Neural progenitor cell (in vitro differentiated cells): ENCODE results near the gene ADGRF5. TPM values are rescaled to one million over a fixed set of nuclear protein-coding genes. Genes with fewer than 3 reads are reported as not detected.

Experiments used
- DNase-seq: peaks from one replicate; pipeline ENCODE4 v3.0.0-alpha.2; 2016; ENCODE audit warnings: low spot score
- H2AFZ ChIP-seq: fragments of 200-600 bp; sonication (generic); replicated peaks from 2 replicates; pipeline ENCODE4 v1.6.1; 2016; ENCODE audit warnings: antibody characterized with exemption
- H3F3A ChIP-seq: fragments of 200-600 bp; sonication (generic); 2 replicates; pipeline ENCODE4 v1.6.1; 2016; ENCODE audit warnings: antibody characterized with exemption, low read depth
- H3K27ac ChIP-seq: fragments of 200-600 bp; sonication (generic); 2 replicates; pipeline ENCODE4 v1.5.1; 2016; ENCODE audit warnings: mild to moderate bottlenecking
- H3K27me3 ChIP-seq: fragments of 200-600 bp; sonication (generic); 2 replicates; pipeline ENCODE4 v1.6.1; 2016; ENCODE audit warnings: mild to moderate bottlenecking, moderate library complexity
- H3K36me3 ChIP-seq: fragments of 200-600 bp; sonication (generic); 2 replicates; pipeline ENCODE4 v1.5.1; 2016
- H3K4me1 ChIP-seq: fragments of 200-600 bp; sonication (generic); 2 replicates; pipeline ENCODE4 v1.6.1; 2016; ENCODE audit warnings: mixed run types
- H3K4me2 ChIP-seq: fragments of 200-600 bp; sonication (generic); 2 replicates; pipeline ENCODE4 v1.6.1; 2016
- H3K4me3 ChIP-seq: fragments of 200-600 bp; sonication (generic); 2 replicates; pipeline ENCODE4 v1.5.1; 2016
- H3K79me2 ChIP-seq: fragments of 200-600 bp; sonication (generic); 2 replicates; pipeline ENCODE4 v1.6.1; 2016; ENCODE audit warnings: low read depth
- H3K9ac ChIP-seq: fragments of 200-600 bp; sonication (generic); 2 replicates; pipeline ENCODE4 v1.6.1; 2016
- H3K9me3 ChIP-seq: fragments of 200-600 bp; sonication (generic); 2 replicates; pipeline ENCODE4 v1.5.1; 2016; ENCODE audit warnings: low read depth
- H4K20me1 ChIP-seq: fragments of 200-600 bp; sonication (generic); 2 replicates; pipeline ENCODE4 v1.6.1; 2016; ENCODE audit warnings: low read depth
- H3K27ac Mint-ChIP-seq: 3 replicates; pipeline ENCODE4 v1.8.0; 2021; ENCODE audit warnings: mixed read lengths
- H3K27me3 Mint-ChIP-seq: 2 replicates; pipeline ENCODE4 v1.8.0; 2022; ENCODE audit warnings: low read depth, mild to moderate bottlenecking, inconsistent platforms, moderate library complexity, mixed read lengths; ENCODE audit not compliant: insufficient read depth
- H3K36me3 Mint-ChIP-seq: 3 replicates; pipeline ENCODE4 v1.8.0; 2021; ENCODE audit warnings: mixed read lengths
- H3K4me1 Mint-ChIP-seq: 3 replicates; pipeline ENCODE4 v1.8.0; 2021; ENCODE audit warnings: mixed read lengths
- H3K4me3 Mint-ChIP-seq: 3 replicates; pipeline ENCODE4 v1.8.0; 2021; ENCODE audit warnings: mild to moderate bottlenecking, moderate library complexity, mixed read lengths
- H3K9me3 Mint-ChIP-seq: 3 replicates; pipeline ENCODE4 v1.8.0; 2020; ENCODE audit warnings: mixed read lengths
- EZH2 ChIP-seq: fragments of 200-600 bp; sonication (generic); IDR thresholded peaks from 2 replicates; pipeline ENCODE4 v1.6.1; 2017; ENCODE audit warnings: antibody characterized with exemption, mild to moderate bottlenecking, moderate library complexity
- EZH2phosphoT487 ChIP-seq: fragments of 200-600 bp; sonication (generic); IDR thresholded peaks from 2 replicates; pipeline ENCODE4 v1.6.1; 2017; ENCODE audit warnings: antibody characterized with exemption
- total RNA-seq: library from RNA; depleted of rRNA; stranded (reverse); fragments of >200 nt; gene quantifications from 2 replicates; pipeline ENCODE4 v1.2.3, GENCODE V29; 2015; ENCODE audit warnings: low replicate concordance
- TF ChIP-seq, protein P1 (sequence below): fragments of 200-600 bp; sonication (generic); IDR thresholded peaks from 2 replicates; pipeline ENCODE4 v1.5.1; 2017; ENCODE audit warnings: antibody characterized with exemption, mild to moderate bottlenecking

ADGRF5 gene
- total RNA-seq, 1 donor from 2014 or later: not detected

DNA sequence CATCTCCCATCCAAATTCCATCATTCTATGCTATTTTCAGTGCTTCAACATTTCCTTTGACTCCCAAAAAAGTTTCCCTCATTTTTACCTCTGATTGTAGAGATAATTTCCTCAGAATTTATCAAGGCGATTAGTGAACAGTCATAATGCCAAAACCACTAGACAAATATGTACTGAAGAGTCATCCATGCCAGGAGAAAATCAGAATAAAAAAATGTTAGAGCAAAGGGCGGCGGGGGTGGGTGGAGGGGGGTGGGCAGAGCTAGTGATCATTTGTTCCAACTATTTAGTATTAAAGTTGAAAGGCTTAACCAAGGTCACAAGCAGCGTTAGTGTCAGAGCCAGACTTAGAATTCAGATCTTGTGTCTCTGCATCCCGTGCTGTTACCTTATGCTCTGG lies 5.3 kb upstream of the ADGRF5 start:
- Mint-ChIP-seq H3K9me3 (no peaks in the 10 kb centered on the region), H3K4me3 (no peak overlapping the region), H3K27ac (no peak overlapping the region), H3K4me1 (no peaks in the 10 kb centered on the region), H3K27me3 (peaks cover 2% of the 10 kb centered on the region), H3K36me3 (no peaks in the 10 kb centered on the region)
- Histone ChIP-seq H3K9ac (no peak overlapping the region), H3K36me3 (no peaks in the 10 kb centered on the region), H3K27ac (no peak overlapping the region), H3K4me2 (no peak overlapping the region), H3K9me3 (no peaks in the 10 kb centered on the region), H3K4me3 (no peak overlapping the region), H3K79me2 (no peaks in the 10 kb centered on the region), H2AFZ (no peak overlapping the region), H4K20me1 (no peaks in the 10 kb centered on the region), H3F3A (no peaks in the 10 kb centered on the region), H3K27me3 (no peaks in the 10 kb centered on the region), H3K4me1 (no peaks in the 10 kb centered on the region)
- DNase-seq: no peak
- TF ChIP-seq, protein P1, sequence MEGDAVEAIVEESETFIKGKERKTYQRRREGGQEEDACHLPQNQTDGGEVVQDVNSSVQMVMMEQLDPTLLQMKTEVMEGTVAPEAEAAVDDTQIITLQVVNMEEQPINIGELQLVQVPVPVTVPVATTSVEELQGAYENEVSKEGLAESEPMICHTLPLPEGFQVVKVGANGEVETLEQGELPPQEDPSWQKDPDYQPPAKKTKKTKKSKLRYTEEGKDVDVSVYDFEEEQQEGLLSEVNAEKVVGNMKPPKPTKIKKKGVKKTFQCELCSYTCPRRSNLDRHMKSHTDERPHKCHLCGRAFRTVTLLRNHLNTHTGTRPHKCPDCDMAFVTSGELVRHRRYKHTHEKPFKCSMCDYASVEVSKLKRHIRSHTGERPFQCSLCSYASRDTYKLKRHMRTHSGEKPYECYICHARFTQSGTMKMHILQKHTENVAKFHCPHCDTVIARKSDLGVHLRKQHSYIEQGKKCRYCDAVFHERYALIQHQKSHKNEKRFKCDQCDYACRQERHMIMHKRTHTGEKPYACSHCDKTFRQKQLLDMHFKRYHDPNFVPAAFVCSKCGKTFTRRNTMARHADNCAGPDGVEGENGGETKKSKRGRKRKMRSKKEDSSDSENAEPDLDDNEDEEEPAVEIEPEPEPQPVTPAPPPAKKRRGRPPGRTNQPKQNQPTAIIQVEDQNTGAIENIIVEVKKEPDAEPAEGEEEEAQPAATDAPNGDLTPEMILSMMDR: no peak
- TF ChIP-seq EZH2 (no peak), EZH2phosphoT487 (no peak)

DNA sequence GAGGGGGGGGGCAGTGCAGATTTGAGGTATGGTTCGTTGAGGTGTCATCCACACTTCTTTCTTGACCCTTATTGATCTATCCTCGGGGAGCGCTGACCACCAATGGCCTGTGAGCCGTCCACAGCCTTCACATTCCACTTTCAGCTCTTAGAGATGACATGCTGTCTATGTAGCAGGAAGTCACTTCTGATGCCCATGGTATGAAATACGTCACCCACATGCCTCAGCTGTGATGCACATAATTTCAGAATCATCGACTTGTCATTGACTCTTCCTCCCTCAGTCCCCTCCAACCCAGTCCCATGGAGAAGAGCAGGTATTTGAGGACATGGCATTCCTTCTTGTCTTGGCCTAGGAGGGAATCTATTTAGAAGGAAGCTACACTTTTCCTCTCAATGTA lies 4.7 kb upstream of the ADGRF5 start:
- H3K27me3 Mint-ChIP-seq: peaks cover 2% of the 10 kb centered on the region
- H3K27ac Mint-ChIP-seq: no peak overlapping the region
- Histone ChIP-seq H4K20me1 (no peaks in the 10 kb centered on the region), H3K79me2 (no peaks in the 10 kb centered on the region), H3K4me2 (no peak overlapping the region), H3K9me3 (no peaks in the 10 kb centered on the region), H3K9ac (no peak overlapping the region), H3K27me3 (no peaks in the 10 kb centered on the region), H3K4me1 (no peaks in the 10 kb centered on the region), H3K36me3 (no peaks in the 10 kb centered on the region), H3K4me3 (no peak overlapping the region), H3F3A (no peaks in the 10 kb centered on the region), H3K27ac (no peak overlapping the region), H2AFZ (no peak overlapping the region)
- no peaks in the 10 kb centered on the region for H3K9me3 Mint-ChIP-seq
- no peak for DNase-seq
- TF ChIP-seq EZH2phosphoT487: no peak
- TF ChIP-seq, protein P1: no peak
- TF ChIP-seq EZH2: no peak
- H3K36me3 Mint-ChIP-seq: no peaks in the 10 kb centered on the region
- H3K4me3 Mint-ChIP-seq: no peak overlapping the region
- H3K4me1 Mint-ChIP-seq: no peaks in the 10 kb centered on the region

DNA sequence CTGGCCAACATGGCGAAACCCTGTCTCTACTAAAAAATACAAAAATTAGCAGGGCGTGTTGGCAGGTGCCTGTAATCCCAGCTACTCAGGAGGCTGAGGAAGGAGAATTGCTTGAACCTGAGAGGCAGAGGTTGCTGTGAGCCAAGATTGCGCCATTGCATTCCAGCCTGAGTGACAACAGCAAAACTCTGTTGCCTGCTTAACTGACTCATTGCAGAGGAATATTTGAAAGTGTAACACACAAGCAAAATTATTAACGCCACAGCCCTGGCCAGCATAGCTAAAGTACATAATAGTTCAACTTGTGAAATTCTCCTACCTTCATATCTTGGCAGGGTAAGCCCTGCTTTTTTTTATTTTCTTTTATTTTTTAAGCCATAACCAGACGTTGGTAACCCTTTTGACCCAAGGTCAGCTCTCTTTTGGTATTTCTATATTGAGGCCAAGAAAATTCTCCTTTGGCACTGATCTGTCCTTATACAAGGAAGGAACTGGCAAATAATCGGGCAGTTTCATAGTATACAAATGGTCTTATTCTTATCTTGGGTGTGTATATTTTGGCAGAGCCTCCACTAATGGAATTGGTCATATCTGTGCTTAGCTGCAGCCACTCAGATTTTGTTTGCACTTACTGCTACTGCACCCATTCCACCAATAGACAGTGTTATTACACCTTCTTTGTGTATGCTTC lies 4.0 kb upstream of the ADGRF5 start:
- Histone ChIP-seq H3K27me3 (no peaks in the 10 kb centered on the region), H4K20me1 (no peaks in the 10 kb centered on the region), H2AFZ (no peak overlapping the region), H3K4me3 (no peak overlapping the region), H3K79me2 (no peaks in the 10 kb centered on the region), H3K4me2 (no peak overlapping the region), H3K27ac (no peak overlapping the region), H3K9ac (no peak overlapping the region), H3K36me3 (no peaks in the 10 kb centered on the region), H3F3A (no peaks in the 10 kb centered on the region), H3K9me3 (no peaks in the 10 kb centered on the region), H3K4me1 (no peaks in the 10 kb centered on the region)
- Mint-ChIP-seq H3K4me1 (no peaks in the 10 kb centered on the region), H3K27ac (no peak overlapping the region), H3K36me3 (no peaks in the 10 kb centered on the region), H3K27me3 (peaks cover 2% of the 10 kb centered on the region), H3K4me3 (no peak overlapping the region), H3K9me3 (no peaks in the 10 kb centered on the region)
- TF ChIP-seq, protein P1: no peak
- no peak for TF ChIP-seq EZH2phosphoT487
- TF ChIP-seq EZH2: no peak
- DNase-seq: no peak
